DOHH2 (cell line): ENCODE results near the gene CSMD2.

ENCODE experiments used
- CTCF ChIP-seq: fragments of 200-600 bp; sonication (generic); IDR thresholded peaks from one replicate; pipeline ENCODE4 v1.5.1; 2014; ENCODE audit warnings: antibody characterized with exemption, mild to moderate bottlenecking, low read depth, low read length; ENCODE audit not compliant: poor library complexity, severe bottlenecking
- EZH2phosphoT487 ChIP-seq: fragments of 200-600 bp; sonication (generic); IDR thresholded peaks from 2 replicates; pipeline ENCODE4 v1.6.1; 2017; ENCODE audit warnings: borderline replicate concordance, mild to moderate bottlenecking, antibody characterized with exemption, low read length, moderate library complexity, mixed read lengths

GRCh38 chr1:33823830-33824229 is 341.2 kb downstream of the CSMD2 start:
- TF ChIP-seq CTCF, result no peak
- no peak for TF ChIP-seq EZH2phosphoT487
